Subcutaneous adipose tissue (tissue), 4 donors: ENCODE results near the gene OR5H2. TPM values are rescaled to one million over a fixed set of nuclear protein-coding genes. Genes with fewer than 3 reads are reported as not detected.

ENCODE experiments used
- CTCF ChIP-seq: fragments of 450-650 bp; IDR thresholded peaks from one replicate; pipeline ENCODE4 v1.5.1; 2016; ENCODE audit warnings: low read depth, mild to moderate bottlenecking, control low read depth, antibody characterized with exemption, moderate library complexity
- total RNA-seq, 4 donors: library from RNA; depleted of rRNA; stranded (reverse); fragments of >200 nt; gene quantifications; one replicate each; pipeline ENCODE4 v1.1.0, GENCODE V29; 2016

Gene OR5H2
- total RNA-seq = not detected

- no peak for TF ChIP-seq CTCF
These were observed at the start of gene OR5H2 for GRCh38 chr3:98282205-98282604. OR5H2 (plus strand) TSS chr3:98282505; CDS start chr3:98282903, 398 bp downstream.

- TF ChIP-seq CTCF = no peak
These were observed 48.8 kb upstream of the OR5H2 start for GRCh38 chr3:98233468-98233867.

- TF ChIP-seq CTCF = no peak
These were observed 42.2 kb upstream of the OR5H2 start for GRCh38 chr3:98240131-98240530.

- no peak for TF ChIP-seq CTCF
These were observed 40.1 kb upstream of the OR5H2 start for GRCh38 chr3:98242155-98242554.

- TF ChIP-seq CTCF = no peak
These were observed 38.5 kb upstream of the OR5H2 start for GRCh38 chr3:98243843-98244242.

- TF ChIP-seq CTCF = no peak
These were observed 36.2 kb upstream of the OR5H2 start for GRCh38 chr3:98246142-98246541.

- TF ChIP-seq CTCF = no peak
These were observed 22.6 kb upstream of the OR5H2 start for GRCh38 chr3:98259707-98260106.
